ENCODE results near the gene MRPL16.

DNA sequence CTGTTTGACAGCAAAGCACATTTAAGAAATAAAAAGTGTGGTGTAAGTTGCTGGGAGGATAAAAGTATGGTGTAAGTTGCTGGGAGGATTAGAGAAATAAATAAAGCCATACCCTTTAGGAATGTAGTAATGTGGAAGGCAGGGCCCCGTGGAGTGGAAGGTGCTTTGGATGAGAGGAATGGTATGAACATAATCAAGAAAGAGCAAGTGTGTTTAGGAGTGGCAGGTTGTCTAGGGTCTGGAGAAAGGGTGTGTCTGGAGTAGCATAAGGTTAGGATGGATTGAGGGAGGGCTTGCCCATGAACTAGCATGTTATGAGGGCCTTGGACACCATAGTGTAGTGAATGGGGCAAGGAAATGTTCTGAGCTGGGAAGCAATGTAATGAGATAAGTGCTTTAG lies 18.1 kb downstream of the MRPL16 start:
- TF ChIP-seq, protein P1, sequence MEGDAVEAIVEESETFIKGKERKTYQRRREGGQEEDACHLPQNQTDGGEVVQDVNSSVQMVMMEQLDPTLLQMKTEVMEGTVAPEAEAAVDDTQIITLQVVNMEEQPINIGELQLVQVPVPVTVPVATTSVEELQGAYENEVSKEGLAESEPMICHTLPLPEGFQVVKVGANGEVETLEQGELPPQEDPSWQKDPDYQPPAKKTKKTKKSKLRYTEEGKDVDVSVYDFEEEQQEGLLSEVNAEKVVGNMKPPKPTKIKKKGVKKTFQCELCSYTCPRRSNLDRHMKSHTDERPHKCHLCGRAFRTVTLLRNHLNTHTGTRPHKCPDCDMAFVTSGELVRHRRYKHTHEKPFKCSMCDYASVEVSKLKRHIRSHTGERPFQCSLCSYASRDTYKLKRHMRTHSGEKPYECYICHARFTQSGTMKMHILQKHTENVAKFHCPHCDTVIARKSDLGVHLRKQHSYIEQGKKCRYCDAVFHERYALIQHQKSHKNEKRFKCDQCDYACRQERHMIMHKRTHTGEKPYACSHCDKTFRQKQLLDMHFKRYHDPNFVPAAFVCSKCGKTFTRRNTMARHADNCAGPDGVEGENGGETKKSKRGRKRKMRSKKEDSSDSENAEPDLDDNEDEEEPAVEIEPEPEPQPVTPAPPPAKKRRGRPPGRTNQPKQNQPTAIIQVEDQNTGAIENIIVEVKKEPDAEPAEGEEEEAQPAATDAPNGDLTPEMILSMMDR (IDR thresholded peaks at IDR 0.05; ENCODE audit: borderline replicate concordance, extremely low read depth, low read length, poor library complexity, severe bottlenecking) = no peak
- TF ChIP-seq EZH2 (IDR thresholded peaks at IDR 0.05; ENCODE audit: borderline replicate concordance, low read depth, low read length, severe bottlenecking) = no peak

Measured in DND-41 (cell line).